ENCODE data around the gene SNCG.
"Not testable (repeated sequence)": the region's sequence is repeated elsewhere in the genome, so short reads cannot be mapped to it uniquely, and the experiment has no call there.

The SNCG gene

GRCh38 chr10:86952106-86952505 lies 6.3 kb upstream of the SNCG start:
- in situ Hi-C loops (cut with MboI; ENCODE audit: low pct_unique_long_range_greater_than_20kb, low sequenced_read_pairs, unreplicated experiment): no loop called here
- no peak for DNase-seq (ENCODE audit: low spot score)
- TF ChIP-seq CTCF (IDR thresholded peaks at IDR 0.05; ENCODE audit: extremely low read depth, insufficient read depth, missing control alignments): no peak

GRCh38 chr10:86952697-86953096 lies 5.7 kb upstream of the SNCG start:
- DNase-seq (ENCODE audit: low spot score); in situ Hi-C loops (cut with MboI; ENCODE audit: low pct_unique_long_range_greater_than_20kb, low sequenced_read_pairs, unreplicated experiment): not testable (repeated sequence)

GRCh38 chr10:86953747-86954680 lies 4.4 kb upstream of the SNCG start:
- DNase-seq (ENCODE audit: low spot score): no peak
- no peak for TF ChIP-seq CTCF (IDR thresholded peaks at IDR 0.05; ENCODE audit: extremely low read depth, insufficient read depth, missing control alignments)
- in situ Hi-C loops (cut with MboI; ENCODE audit: low pct_unique_long_range_greater_than_20kb, low sequenced_read_pairs, unreplicated experiment): no loop called here

- TF ChIP-seq CTCF (IDR thresholded peaks at IDR 0.05; ENCODE audit: extremely low read depth, insufficient read depth, missing control alignments): no peak
- in situ Hi-C loops (cut with MboI; ENCODE audit: low pct_unique_long_range_greater_than_20kb, low sequenced_read_pairs, unreplicated experiment): no loop called here
- DNase-seq (ENCODE audit: low spot score): no peak
These were observed 3.5 kb upstream of the SNCG start for GRCh38 chr10:86954681-86955500.

- in situ Hi-C loops (cut with MboI; ENCODE audit: low pct_unique_long_range_greater_than_20kb, low sequenced_read_pairs, unreplicated experiment): no loop called here
- DNase-seq (ENCODE audit: low spot score): no peak
- TF ChIP-seq CTCF (IDR thresholded peaks at IDR 0.05; ENCODE audit: extremely low read depth, insufficient read depth, missing control alignments): no peak
These were observed 2.8 kb upstream of the SNCG start for GRCh38 chr10:86955501-86956194.

GRCh38 chr10:86956195-86956847 lies 2.1 kb upstream of the SNCG start:
- DNase-seq (ENCODE audit: low spot score): no peak
- in situ Hi-C loops (cut with MboI; ENCODE audit: low pct_unique_long_range_greater_than_20kb, low sequenced_read_pairs, unreplicated experiment): no loop called here

More at GRCh38 chr10:86956195-86956847, 2.1 kb upstream of the SNCG start:
- TF ChIP-seq CTCF (IDR thresholded peaks at IDR 0.05; ENCODE audit: extremely low read depth, insufficient read depth, missing control alignments): no peak
